Prostate gland (tissue), 2 donors: ENCODE data around the gene ADARB1.

Source experiments
- POLR2A ChIP-seq: fragments of 450-650 bp; IDR thresholded peaks from one replicate; pipeline ENCODE4 v1.6.1; 2016; ENCODE audit warnings: antibody characterized with exemption, mild to moderate bottlenecking
- POLR2AphosphoS5 ChIP-seq: sonication (generic); formaldehyde crosslinking; IDR thresholded peaks from one replicate; pipeline ENCODE4 v1.6.1; 2017; ENCODE audit warnings: antibody characterized with exemption
- TF ChIP-seq, protein P1 (sequence below), 4 experiments: fragments of 200-600 bp in 2 of 4; fragments of 450-650 bp in 2 of 4; sonication (generic) in 2 of 4; IDR thresholded peaks; 1 replicate in 3 of 4; 2 replicates in 1 of 4; pipeline ENCODE4 v1.5.1; 2016 to 2019; ENCODE audit warnings: antibody characterized with exemption in 4 of 4, mild to moderate bottlenecking in 2 of 4, moderate library complexity in 2 of 4

DNA sequence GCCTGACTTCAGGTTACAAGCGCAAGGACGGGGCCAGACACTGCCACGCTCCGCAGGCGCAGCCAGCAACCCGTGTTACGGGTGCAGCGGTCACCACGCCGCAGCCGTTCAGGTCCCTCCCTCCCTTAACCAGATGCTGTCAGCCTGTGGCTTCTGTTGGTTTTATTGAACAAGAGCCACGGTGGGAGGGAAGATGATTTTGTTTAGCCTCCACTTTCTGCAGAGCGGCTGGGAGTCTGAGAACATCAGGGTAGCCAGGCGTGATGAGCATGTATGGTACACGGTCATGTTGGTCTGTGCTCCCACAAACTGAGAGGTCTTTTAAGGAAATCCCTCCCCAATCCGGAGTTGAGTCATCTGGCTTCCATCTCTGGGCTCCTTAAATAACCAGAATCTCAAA is 18.5 kb upstream of the ADARB1 start:
- TF ChIP-seq, protein P1, sequence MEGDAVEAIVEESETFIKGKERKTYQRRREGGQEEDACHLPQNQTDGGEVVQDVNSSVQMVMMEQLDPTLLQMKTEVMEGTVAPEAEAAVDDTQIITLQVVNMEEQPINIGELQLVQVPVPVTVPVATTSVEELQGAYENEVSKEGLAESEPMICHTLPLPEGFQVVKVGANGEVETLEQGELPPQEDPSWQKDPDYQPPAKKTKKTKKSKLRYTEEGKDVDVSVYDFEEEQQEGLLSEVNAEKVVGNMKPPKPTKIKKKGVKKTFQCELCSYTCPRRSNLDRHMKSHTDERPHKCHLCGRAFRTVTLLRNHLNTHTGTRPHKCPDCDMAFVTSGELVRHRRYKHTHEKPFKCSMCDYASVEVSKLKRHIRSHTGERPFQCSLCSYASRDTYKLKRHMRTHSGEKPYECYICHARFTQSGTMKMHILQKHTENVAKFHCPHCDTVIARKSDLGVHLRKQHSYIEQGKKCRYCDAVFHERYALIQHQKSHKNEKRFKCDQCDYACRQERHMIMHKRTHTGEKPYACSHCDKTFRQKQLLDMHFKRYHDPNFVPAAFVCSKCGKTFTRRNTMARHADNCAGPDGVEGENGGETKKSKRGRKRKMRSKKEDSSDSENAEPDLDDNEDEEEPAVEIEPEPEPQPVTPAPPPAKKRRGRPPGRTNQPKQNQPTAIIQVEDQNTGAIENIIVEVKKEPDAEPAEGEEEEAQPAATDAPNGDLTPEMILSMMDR (IDR thresholded peaks at IDR 0.05) = no peak
- TF ChIP-seq POLR2AphosphoS5 = no peak
- TF ChIP-seq POLR2A = no peak
